ENCODE results near the gene PCGF3.
"Not testable (repeated sequence)": the region's sequence is repeated elsewhere in the genome, so short reads cannot be mapped to it uniquely, and the experiment has no call there.

The PCGF3 gene

GRCh38 chr4:702618-703048, 3.0 kb upstream of the PCGF3 start:
- H3K4me3 ChIP-seq (ENCODE audit: low read depth, low read length): no peak overlapping the region
- no peak for TF ChIP-seq CTCF (IDR thresholded peaks at IDR 0.05; ENCODE audit: low read depth, low read length, missing control alignments)
- in situ Hi-C loops (cut with HindIII; ENCODE audit: low sequenced_read_pairs): no loop called here
- DNase-seq (ENCODE audit: low read depth): no peak

- no peak for TF ChIP-seq CTCF (IDR thresholded peaks at IDR 0.05; ENCODE audit: low read depth, low read length, missing control alignments)
- no peak for DNase-seq (ENCODE audit: low read depth)
- no peak overlapping the region for H3K4me3 ChIP-seq (ENCODE audit: low read depth, low read length)
- in situ Hi-C loops (cut with HindIII; ENCODE audit: low sequenced_read_pairs): no loop called here
Measured at GRCh38 chr4:703336-704197, 2.1 kb upstream of the PCGF3 start.

- DNase-seq (ENCODE audit: low read depth): no peak
- in situ Hi-C loops (cut with HindIII; ENCODE audit: low sequenced_read_pairs): no loop called here
Measured at GRCh38 chr4:704198-704891, 1.3 kb upstream of the PCGF3 start.

GRCh38 chr4:704971-705277, 708 bp upstream of the PCGF3 start:
- in situ Hi-C loops (cut with HindIII; ENCODE audit: low sequenced_read_pairs): no loop called here
- TF ChIP-seq CTCF (IDR thresholded peaks at IDR 0.05; ENCODE audit: low read depth, low read length, missing control alignments): no peak
- DNase-seq (ENCODE audit: low read depth): no peak
- peak overlapping the region; percentile 65 for H3K4me3 ChIP-seq (ENCODE audit: low read depth, low read length)

More at GRCh38 chr4:704198-704891, 1.3 kb upstream of the PCGF3 start:
- H3K4me3 ChIP-seq (ENCODE audit: low read depth, low read length): no peak overlapping the region
- no peak for TF ChIP-seq CTCF (IDR thresholded peaks at IDR 0.05; ENCODE audit: low read depth, low read length, missing control alignments)

- peak overlapping the region; percentile 65 for H3K4me3 ChIP-seq (ENCODE audit: low read depth, low read length)
- in situ Hi-C loops (cut with HindIII; ENCODE audit: low sequenced_read_pairs); DNase-seq (ENCODE audit: low read depth): not testable (repeated sequence)
Measured at GRCh38 chr4:706083-706633, 526 bp downstream of the PCGF3 start.

GRCh38 chr4:706834-707598, 1.4 kb downstream of the PCGF3 start:
- no peak for DNase-seq (ENCODE audit: low read depth)
- TF ChIP-seq CTCF (IDR thresholded peaks at IDR 0.05; ENCODE audit: low read depth, low read length, missing control alignments): no peak
- in situ Hi-C loops (cut with HindIII; ENCODE audit: low sequenced_read_pairs): no loop called here
- H3K4me3 ChIP-seq (ENCODE audit: low read depth, low read length): peak overlapping the region; percentile 65

All from astrocyte of the cerebellum (primary cell).